ENCODE results near the gene RBM12.
A peak's percentile ranks its signal among the peaks of the same experiment; 100 is the strongest.

The RBM12 gene

DNA sequence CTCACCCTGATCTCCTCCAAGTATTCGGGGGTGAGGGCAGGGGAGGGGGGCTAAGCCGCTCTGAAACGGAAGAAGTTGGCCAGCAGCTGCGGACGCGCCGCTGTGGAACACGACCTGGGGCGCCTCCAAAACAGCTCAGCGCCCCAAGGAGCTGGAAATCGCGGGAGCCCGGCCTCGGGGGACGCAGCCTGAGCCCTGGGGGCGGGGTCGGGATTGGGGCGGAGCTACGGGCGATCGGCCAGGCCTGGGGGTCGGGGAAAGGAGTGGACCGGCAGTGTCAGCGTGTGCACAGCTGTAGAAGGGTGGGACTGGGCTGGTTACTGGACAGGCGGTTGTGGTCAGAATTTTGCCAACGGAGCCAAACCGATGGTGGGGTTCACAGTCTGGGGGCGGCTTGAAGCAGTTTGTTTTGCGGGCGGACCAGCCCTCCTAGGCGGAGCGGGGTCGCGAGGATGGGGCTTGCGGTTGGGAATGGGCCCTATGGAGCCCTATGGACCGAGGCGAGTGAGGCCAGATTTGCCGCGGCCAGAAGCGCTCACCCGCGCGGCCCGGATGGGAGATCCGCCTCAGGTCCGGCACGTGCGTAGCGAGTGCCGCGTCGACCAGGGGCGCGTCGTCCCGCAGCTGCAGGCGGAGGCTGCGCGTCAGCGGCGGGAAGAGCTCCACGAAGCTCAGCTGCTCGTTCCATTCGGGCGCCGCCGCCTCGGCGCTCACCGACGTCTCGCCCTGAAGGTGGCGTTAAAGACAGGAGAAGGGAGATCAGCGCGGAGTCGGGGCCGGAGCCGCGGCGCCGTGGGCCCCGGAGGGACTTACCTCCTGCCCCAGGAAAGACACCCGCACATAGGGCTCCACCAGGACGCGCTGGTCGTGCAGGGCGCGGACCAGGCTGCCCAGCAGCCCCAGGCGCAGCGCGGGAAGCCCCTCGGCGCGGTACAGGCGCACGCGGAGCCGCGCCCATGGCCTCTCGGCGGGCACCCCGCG, 63.4 kb downstream of the RBM12 start:
- H3K27me3 ChIP-seq (ENCODE audit: insufficient read depth, low read length): no peaks in the 10 kb centered on the region
- no peak overlapping the region for H3K27ac ChIP-seq (ENCODE audit: low read depth, low read length, poor library complexity, severe bottlenecking)
- H3K79me2 ChIP-seq (ENCODE audit: insufficient read depth, low read length): no peaks in the 10 kb centered on the region
- no peaks in the 10 kb centered on the region for H3K36me3 ChIP-seq (ENCODE audit: insufficient read depth, low read length)
- H3F3A ChIP-seq (ENCODE audit: insufficient read depth, low read length): no peaks in the 10 kb centered on the region
- no peak overlapping the region for H3K9ac ChIP-seq (ENCODE audit: low read length)
- TF ChIP-seq EZH2 (IDR thresholded peaks at IDR 0.05; ENCODE audit: borderline replicate concordance, low read length): no peak
- TF ChIP-seq, protein P1, sequence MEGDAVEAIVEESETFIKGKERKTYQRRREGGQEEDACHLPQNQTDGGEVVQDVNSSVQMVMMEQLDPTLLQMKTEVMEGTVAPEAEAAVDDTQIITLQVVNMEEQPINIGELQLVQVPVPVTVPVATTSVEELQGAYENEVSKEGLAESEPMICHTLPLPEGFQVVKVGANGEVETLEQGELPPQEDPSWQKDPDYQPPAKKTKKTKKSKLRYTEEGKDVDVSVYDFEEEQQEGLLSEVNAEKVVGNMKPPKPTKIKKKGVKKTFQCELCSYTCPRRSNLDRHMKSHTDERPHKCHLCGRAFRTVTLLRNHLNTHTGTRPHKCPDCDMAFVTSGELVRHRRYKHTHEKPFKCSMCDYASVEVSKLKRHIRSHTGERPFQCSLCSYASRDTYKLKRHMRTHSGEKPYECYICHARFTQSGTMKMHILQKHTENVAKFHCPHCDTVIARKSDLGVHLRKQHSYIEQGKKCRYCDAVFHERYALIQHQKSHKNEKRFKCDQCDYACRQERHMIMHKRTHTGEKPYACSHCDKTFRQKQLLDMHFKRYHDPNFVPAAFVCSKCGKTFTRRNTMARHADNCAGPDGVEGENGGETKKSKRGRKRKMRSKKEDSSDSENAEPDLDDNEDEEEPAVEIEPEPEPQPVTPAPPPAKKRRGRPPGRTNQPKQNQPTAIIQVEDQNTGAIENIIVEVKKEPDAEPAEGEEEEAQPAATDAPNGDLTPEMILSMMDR (IDR thresholded peaks at IDR 0.05; ENCODE audit: low read length): peak; percentile 25; the same call in 1 of the 2 replicates
- peak overlapping the region; percentile 2 for H3K4me3 ChIP-seq (ENCODE audit: low read depth, low read length, poor library complexity, severe bottlenecking)
- peaks cover 26% of the 10 kb centered on the region for H3K4me1 ChIP-seq (ENCODE audit: insufficient read depth, low read length, severe bottlenecking)
- H2AFZ ChIP-seq (ENCODE audit: low read length): no peak overlapping the region
- no peaks in the 10 kb centered on the region for H4K20me1 ChIP-seq (ENCODE audit: insufficient read depth, low read length)
- H3K4me2 ChIP-seq (ENCODE audit: low read length): peak overlapping the region; percentile 29; the same call in 1 of the 2 replicates
- no peaks in the 10 kb centered on the region for H3K9me2 ChIP-seq (ENCODE audit: low read depth, low read length)
- no peaks in the 10 kb centered on the region for H3K9me3 ChIP-seq (ENCODE audit: low read length)

DNA sequence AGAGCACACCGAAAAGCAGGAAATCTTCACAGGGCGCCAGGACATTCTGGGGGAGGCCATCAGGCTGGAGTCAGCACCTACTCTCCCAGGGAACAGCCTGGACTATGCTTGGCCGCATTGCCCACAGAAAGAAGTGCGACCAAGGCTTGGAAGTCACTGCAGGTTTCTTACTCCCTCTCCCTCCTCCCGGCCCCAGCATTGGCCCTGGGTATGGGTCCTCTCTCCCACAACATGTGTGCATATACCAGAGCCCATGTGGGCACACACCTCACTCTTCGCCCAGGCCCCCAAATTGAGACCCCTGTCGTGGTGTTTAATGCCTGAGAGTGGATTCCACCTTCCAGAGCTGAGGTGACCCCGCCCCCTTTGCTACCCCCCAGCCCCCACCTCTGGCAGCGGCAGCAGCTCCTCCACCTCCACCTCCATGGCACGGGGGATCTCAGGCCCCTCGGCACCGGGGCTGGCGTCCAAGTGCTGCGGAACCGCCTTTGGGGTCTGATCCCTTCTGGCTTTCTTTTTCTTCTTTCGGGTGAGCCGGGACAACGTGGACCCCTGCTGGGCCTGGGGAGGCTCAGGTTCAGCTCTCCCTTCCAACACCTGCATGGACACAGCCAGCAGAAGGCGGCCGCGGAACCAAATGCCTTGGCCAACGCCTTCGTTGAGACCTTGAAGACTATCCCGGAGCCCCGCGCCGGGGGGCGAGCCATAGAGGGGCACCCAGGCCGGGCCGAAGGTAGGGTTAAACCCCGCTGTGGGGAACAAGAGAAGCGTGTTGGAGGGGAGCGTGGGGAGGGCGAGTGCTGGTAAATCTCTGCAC, 64.3 kb downstream of the RBM12 start:
- H3K4me1 ChIP-seq (ENCODE audit: insufficient read depth, low read length, severe bottlenecking): peaks cover 17% of the 10 kb centered on the region
- no peaks in the 10 kb centered on the region for H4K20me1 ChIP-seq (ENCODE audit: insufficient read depth, low read length)
- no peak overlapping the region for H3K9ac ChIP-seq (ENCODE audit: low read length)
- H3F3A ChIP-seq (ENCODE audit: insufficient read depth, low read length): no peaks in the 10 kb centered on the region
- no peaks in the 10 kb centered on the region for H3K27me3 ChIP-seq (ENCODE audit: insufficient read depth, low read length)
- no peaks in the 10 kb centered on the region for H3K9me2 ChIP-seq (ENCODE audit: low read depth, low read length)
- no peaks in the 10 kb centered on the region for H3K9me3 ChIP-seq (ENCODE audit: low read length)
- no peaks in the 10 kb centered on the region for H3K36me3 ChIP-seq (ENCODE audit: insufficient read depth, low read length)
- H3K79me2 ChIP-seq (ENCODE audit: insufficient read depth, low read length): no peaks in the 10 kb centered on the region
- H3K4me2 ChIP-seq (ENCODE audit: low read length): no peak overlapping the region
- H3K27ac ChIP-seq (ENCODE audit: low read depth, low read length, poor library complexity, severe bottlenecking): no peak overlapping the region
- H2AFZ ChIP-seq (ENCODE audit: low read length): no peak overlapping the region
- TF ChIP-seq EZH2 (IDR thresholded peaks at IDR 0.05; ENCODE audit: borderline replicate concordance, low read length): no peak
- TF ChIP-seq, protein P1 (IDR thresholded peaks at IDR 0.05; ENCODE audit: low read length): no peak
- no peak overlapping the region for H3K4me3 ChIP-seq (ENCODE audit: low read depth, low read length, poor library complexity, severe bottlenecking)

DNA sequence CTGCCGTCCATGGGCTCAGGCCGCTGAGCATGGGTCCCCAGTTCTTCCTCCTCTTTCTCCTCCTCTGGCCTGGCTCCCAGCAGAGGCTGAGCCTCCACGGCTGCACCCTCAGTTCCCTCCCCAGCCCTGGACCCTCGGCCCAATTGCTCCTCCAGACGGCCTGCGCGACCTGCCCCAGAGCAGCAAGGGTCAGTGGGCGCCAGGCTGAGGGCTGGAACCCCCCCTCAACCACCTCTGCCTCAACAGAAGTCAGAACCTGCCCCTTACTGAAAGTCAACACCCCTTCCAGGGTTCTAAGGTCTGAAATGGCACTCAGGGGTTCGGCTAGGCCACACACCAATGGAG, 65.0 kb downstream of the RBM12 start:
- Histone ChIP-seq H3K36me3 (ENCODE audit: insufficient read depth, low read length) (no peaks in the 10 kb centered on the region), H3K4me2 (ENCODE audit: low read length) (no peak overlapping the region), H3K27me3 (ENCODE audit: insufficient read depth, low read length) (no peaks in the 10 kb centered on the region), H3K4me1 (ENCODE audit: insufficient read depth, low read length, severe bottlenecking) (peaks cover 10% of the 10 kb centered on the region), H3K27ac (ENCODE audit: low read depth, low read length, poor library complexity, severe bottlenecking) (no peak overlapping the region), H4K20me1 (ENCODE audit: insufficient read depth, low read length) (no peaks in the 10 kb centered on the region), H2AFZ (ENCODE audit: low read length) (no peak overlapping the region), H3K9me3 (ENCODE audit: low read length) (no peaks in the 10 kb centered on the region), H3K9ac (ENCODE audit: low read length) (no peak overlapping the region), H3K4me3 (ENCODE audit: low read depth, low read length, poor library complexity, severe bottlenecking) (no peak overlapping the region), H3F3A (ENCODE audit: insufficient read depth, low read length) (no peaks in the 10 kb centered on the region), H3K79me2 (ENCODE audit: insufficient read depth, low read length) (no peaks in the 10 kb centered on the region), H3K9me2 (ENCODE audit: low read depth, low read length) (no peaks in the 10 kb centered on the region)
- TF ChIP-seq EZH2 (IDR thresholded peaks at IDR 0.05; ENCODE audit: borderline replicate concordance, low read length): no peak
- TF ChIP-seq, protein P1 (IDR thresholded peaks at IDR 0.05; ENCODE audit: low read length): no peak
